HG02763 (cell line): ENCODE data around the gene HIP1R.
A peak's percentile ranks its signal among the peaks of the same experiment; 100 is the strongest.
"Not testable (repeated sequence)": the region's sequence is repeated elsewhere in the genome, so short reads cannot be mapped to it uniquely, and the experiment has no call there.

Experiments used
- ATAC-seq: cut with Tn5 transposase; IDR thresholded peaks from one replicate; pipeline ENCODE4 v1.9.1; 2021; ENCODE audit warnings: mild to moderate bottlenecking, moderate library complexity; ENCODE audit not compliant: unreplicated experiment

Gene HIP1R

GRCh38 chr12:122872815-122873361 is 37.6 kb downstream of the HIP1R start:
- ATAC-seq = no peak

DNA sequence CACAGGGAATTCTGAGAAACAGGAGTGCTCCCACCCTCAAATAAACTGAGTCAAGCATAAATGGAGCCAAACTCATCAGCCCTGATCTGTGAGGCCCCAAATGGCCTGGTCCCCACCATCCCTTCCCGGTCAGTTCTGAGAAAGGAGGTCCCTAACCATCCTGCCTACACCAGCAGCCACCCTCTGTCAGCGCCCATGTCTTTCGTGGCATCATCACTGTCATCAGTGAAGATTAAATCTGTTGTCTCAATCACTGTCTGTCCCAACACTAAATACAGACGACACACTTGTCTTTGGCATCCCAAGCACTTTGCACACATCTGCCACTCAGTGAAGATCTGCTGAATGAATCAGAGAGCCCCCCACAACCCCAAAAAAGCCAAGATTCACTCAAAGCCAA is 38.3 kb downstream of the HIP1R start:
- ATAC-seq = no peak

DNA sequence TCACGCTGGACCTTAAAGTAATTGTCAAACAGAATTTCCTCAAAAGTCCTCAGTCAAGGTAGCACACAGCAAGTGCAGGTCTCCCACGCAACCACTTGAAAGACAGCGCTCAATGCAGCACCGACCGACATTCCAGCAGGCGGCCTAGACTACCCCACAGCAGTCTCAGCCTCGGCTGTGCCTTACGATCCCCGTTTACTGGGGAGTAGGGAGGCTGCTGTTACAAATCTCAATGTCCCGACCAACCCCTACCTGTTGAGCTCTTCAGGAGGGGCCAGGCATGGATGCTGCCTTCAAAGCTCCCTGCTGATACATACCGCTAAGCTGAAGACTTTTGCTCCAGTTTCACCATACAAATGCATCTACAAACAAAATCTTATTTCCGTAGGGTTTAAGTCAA is 38.8 kb downstream of the HIP1R start:
- no peak for ATAC-seq

- ATAC-seq = peak; percentile 51
These were observed 40.4 kb downstream of the HIP1R start for GRCh38 chr12:122875590-122876220.

GRCh38 chr12:122876281-122876680 is 41.0 kb downstream of the HIP1R start:
- ATAC-seq = not testable (repeated sequence)

DNA sequence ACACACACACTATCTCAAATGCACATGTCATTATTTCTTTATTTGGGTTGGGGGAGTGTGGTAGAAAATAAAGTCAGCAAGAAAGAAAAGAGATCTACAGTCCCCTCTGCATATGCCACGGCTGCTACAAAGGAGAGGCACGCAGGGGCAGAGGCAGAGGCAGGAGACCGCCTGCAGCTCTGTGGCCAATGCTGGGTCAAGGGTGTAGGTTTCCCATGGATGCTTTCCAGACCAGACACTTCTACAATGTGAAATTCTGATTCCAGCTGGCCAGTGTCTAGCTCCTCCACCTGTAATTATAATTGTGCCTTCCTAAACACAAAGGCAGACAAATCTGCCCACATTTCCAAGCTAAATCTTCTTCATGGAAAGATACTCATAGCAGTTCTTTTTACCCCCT is 41.5 kb downstream of the HIP1R start:
- no peak for ATAC-seq

GRCh38 chr12:122878780-122879612 is 43.7 kb downstream of the HIP1R start:
- ATAC-seq = no peak

GRCh38 chr12:122880155-122880667 is 45.0 kb downstream of the HIP1R start:
- no peak for ATAC-seq

- ATAC-seq = no peak
These were observed 45.4 kb downstream of the HIP1R start for GRCh38 chr12:122880668-122881067.

GRCh38 chr12:122882908-122883558 is 47.8 kb downstream of the HIP1R start:
- ATAC-seq = no peak

- ATAC-seq = no peak
These were observed 49.0 kb downstream of the HIP1R start for GRCh38 chr12:122884091-122884826.

- no peak for ATAC-seq
These were observed 49.6 kb downstream of the HIP1R start for GRCh38 chr12:122884860-122885259.

- ATAC-seq = no peak
These were observed 50.9 kb downstream of the HIP1R start for GRCh38 chr12:122886161-122886560.

DNA sequence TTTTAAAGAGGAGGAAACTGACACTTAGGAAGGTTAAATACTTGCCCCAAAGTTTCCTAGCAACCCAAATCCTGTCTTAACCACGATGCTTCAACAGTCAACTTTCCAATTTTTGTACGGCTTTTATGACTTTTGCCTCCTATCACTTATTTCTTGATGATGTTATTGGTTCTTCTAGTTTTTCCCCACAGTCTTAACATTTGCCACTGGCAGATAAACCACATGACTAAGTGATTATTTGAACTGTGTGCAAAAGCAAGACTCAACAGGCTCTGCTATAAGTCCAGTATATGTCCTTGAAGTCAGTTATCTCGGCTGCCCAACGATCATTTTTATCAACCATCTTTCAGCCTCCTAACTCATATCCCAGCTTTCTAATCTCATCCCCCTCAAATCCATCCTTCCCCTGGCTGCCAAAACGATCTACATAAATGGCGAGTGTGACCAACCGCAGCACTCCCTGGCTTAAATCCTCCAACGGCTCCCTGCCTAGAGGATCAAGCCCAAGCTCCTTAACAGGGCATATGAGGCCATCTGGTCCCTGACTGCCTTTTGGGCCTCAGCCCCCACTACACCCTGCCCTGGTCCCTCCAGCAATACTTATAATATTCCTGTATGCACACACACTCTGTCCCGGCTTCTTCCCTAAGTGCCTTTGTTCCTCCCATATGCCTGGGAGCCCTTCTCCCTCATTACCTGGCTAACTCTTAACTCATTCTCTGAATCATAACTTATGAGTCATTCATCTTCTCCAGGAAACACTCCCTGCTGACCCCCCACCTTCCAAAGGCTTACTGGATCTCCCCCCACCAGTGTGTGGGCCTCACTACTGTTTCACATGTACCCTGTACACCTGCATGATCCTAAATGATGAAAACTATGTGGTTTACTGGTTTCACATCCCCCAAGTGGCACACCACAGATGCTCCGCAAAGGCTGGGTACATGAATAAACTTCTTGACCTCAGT is 51.9 kb downstream of the HIP1R start:
- peak; percentile 79 for ATAC-seq

- ATAC-seq = peak; percentile 29
These were observed 52.6 kb downstream of the HIP1R start for GRCh38 chr12:122887819-122888212.

DNA sequence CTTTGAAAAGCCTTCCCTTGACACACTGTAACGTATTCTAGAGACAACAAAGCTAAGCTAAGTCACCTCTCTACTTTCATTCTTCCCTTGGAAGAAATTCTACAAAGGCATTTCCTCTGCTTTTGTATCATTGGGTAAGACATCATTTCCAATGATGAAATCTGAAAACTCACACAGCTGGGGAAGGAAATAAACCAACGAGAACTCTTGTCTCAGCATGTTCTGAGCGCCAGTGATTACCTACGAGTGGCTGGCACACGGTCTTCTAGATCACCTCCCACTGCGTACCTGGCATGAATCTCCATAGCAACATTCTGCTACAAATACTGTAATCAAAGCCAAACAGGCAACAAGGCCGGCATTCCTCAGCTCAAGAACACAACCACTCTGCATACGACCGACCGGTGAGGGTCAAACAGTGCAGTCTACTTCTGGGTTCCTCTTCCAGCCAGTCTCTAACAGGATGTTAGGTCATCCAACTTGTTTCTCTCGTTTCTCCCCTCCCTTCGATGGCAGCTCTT is 53.0 kb downstream of the HIP1R start:
- no peak for ATAC-seq

DNA sequence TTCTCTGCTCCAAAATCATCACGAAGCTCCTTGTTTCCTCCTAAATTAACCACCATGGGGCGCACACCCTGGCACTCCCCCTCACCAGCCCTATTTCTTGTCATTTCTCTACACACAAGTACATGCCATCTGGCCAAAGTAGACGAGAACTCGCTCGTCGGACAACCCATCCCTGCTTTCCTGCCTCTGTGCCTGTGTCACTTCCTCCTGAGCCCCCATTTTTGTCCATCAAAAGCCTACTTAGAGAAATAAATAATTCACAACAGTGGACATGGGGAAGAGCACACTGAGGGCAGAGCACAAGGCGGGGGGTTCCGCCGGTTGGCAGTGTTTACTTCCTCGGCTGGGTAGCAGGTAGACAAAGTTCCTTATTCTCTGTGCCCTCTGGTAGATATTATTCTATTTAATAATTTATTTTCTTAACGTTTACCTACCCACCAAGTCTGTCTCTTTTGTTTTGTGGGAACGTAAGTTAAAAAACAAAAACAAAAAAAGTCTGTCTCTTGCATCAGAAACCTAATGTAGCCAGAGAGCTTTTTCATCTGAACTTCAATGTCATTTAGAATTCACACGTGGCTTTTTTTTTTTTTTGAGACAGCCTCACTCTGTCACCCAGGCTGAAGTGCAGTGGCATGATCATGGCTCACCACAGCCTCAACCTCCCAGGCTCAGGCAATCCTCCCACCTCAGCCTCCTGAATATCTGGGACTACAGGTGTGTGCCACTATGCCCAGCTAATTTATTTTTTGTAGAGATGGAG is 54.7 kb downstream of the HIP1R start:
- no peak for ATAC-seq

GRCh38 chr12:122891661-122892525 is 56.6 kb downstream of the HIP1R start:
- no peak for ATAC-seq
